ENCODE data around the gene GZMA. TPM values are rescaled to one million over a fixed set of nuclear protein-coding genes. Genes with fewer than 3 reads are reported as not detected.

The GZMA gene
- not detected in 2 replicates for total RNA-seq

GRCh38 chr5:55102348-55102747 lies at the start of gene GZMA:
Gene GZMA (plus strand): TSS chr5:55102646. CDS start chr5:55102683, 37 bp downstream.

Other genes starting within 250 kb of the GZMA start
- gene ESM1, start 117.1 kb upstream of the GZMA start, total RNA-seq: 1.3 TPM in 1 of 2 replicates, not detected in the other
- not detected in 2 replicates for gene GZMK, start 78.4 kb upstream of the GZMA start, total RNA-seq
- gene GPX8, start 57.5 kb downstream of the GZMA start, total RNA-seq: 128 and 138 TPM in 2 replicates
- not detected in 2 replicates for gene CDC20B, start 70.5 kb downstream of the GZMA start, total RNA-seq
- not detected in 2 replicates for gene MCIDAS, start 124.7 kb downstream of the GZMA start, total RNA-seq
- gene CCNO, start 131.0 kb downstream of the GZMA start, total RNA-seq: not detected in 2 replicates
- 20.9 and 21.5 TPM in 2 replicates for gene DHX29, start 205.0 kb downstream of the GZMA start, total RNA-seq
- 61.1 and 66.3 TPM in 2 replicates for gene MTREX, start 205.3 kb downstream of the GZMA start, total RNA-seq

Measured in pericardium fibroblast (primary cell).